Measurements from ENCODE around the gene MYO9B.
"Not testable (repeated sequence)": the region's sequence is repeated elsewhere in the genome, so short reads cannot be mapped to it uniquely, and the experiment has no call there.

The MYO9B gene

GRCh38 chr19:17183858-17184321 is 108.3 kb downstream of the MYO9B start:
- Mint-ChIP-seq H3K36me3 (no peaks in the 10 kb centered on the region), H3K27ac (peak overlapping the region; percentile 98), H3K4me3 (peak overlapping the region; percentile 84), H3K9me3 (no peaks in the 10 kb centered on the region), H3K4me1 (peaks cover 38% of the 10 kb centered on the region)
- DNase-seq (ENCODE audit: low spot score in 2 of 2): no peak
- peak; percentile 74 for ATAC-seq

GRCh38 chr19:17184371-17184841 is 108.8 kb downstream of the MYO9B start:
- H3K9me3 Mint-ChIP-seq: no peaks in the 10 kb centered on the region
- peak overlapping the region; percentile 98 for H3K27ac Mint-ChIP-seq
- peak; percentile 30 to 75 for DNase-seq (ENCODE audit: low spot score in 2 of 2)
- H3K4me3 Mint-ChIP-seq: peak overlapping the region; percentile 84
- H3K4me1 Mint-ChIP-seq: peaks cover 38% of the 10 kb centered on the region
- H3K36me3 Mint-ChIP-seq: no peaks in the 10 kb centered on the region
- ATAC-seq: peak; percentile 90

DNA sequence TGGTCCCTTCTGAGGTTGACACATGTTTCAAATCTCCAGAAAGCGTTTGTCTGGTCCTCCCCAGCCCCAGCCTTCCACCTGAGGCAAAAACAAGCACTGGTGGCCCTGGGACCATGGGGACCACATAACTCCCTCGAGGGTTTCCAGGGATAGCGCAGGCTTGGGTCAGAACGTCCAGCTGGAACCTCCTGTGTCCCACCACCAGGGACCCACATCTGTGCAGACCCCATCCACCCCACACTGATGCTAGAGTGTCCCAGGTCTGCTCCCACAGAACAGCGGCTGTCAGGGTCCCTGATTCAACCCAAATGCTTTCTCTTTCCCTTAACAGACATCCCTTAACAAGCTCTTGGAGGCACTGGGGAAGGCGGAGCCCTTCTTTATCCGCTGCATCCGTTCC is 110.0 kb downstream of the MYO9B start:
- ATAC-seq: no peak
- Mint-ChIP-seq H3K4me3 (no peak overlapping the region), H3K36me3 (no peaks in the 10 kb centered on the region), H3K9me3 (no peaks in the 10 kb centered on the region), H3K27ac (peak overlapping the region; percentile 98), H3K4me1 (peaks cover 38% of the 10 kb centered on the region)
- no peak for DNase-seq (ENCODE audit: low spot score in 2 of 2)

GRCh38 chr19:17191736-17192135 is 116.2 kb downstream of the MYO9B start:
- ATAC-seq, H3K36me3 Mint-ChIP-seq: not testable (repeated sequence)

DNA sequence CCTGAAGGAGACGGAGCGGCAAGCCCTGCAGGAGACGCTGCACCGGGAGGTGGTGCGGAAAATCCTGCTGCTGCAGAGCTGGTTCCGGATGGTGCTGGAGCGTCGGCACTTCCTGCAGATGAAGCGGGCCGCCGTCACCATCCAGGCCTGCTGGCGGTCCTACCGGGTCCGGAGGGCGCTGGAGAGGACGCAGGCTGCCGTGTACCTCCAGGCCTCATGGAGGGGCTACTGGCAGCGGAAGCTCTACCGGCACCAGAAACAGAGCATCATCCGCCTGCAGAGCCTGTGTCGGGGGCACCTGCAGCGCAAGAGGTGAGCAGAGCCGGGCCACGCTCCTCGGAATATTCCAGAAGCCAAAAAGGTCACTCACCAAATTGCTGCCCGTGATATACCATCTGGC is 117.2 kb downstream of the MYO9B start:
- H3K36me3 Mint-ChIP-seq: no peaks in the 10 kb centered on the region
- H3K9me3 Mint-ChIP-seq: no peaks in the 10 kb centered on the region
- H3K4me1 Mint-ChIP-seq: no peaks in the 10 kb centered on the region
- H3K4me3 Mint-ChIP-seq: no peak overlapping the region
- ATAC-seq: no peak
- no peak overlapping the region for H3K27ac Mint-ChIP-seq
- no peak for DNase-seq (ENCODE audit: low spot score in 2 of 2)

More at GRCh38 chr19:17191736-17192135, 116.2 kb downstream of the MYO9B start:
- H3K4me3 Mint-ChIP-seq; H3K4me1 Mint-ChIP-seq; DNase-seq (ENCODE audit: low spot score in 2 of 2); H3K27ac Mint-ChIP-seq; H3K9me3 Mint-ChIP-seq: not testable (repeated sequence)

GRCh38 chr19:17194608-17195007 is 119.0 kb downstream of the MYO9B start:
- H3K27ac Mint-ChIP-seq: no peak overlapping the region
- no peaks in the 10 kb centered on the region for H3K4me1 Mint-ChIP-seq
- no peak for DNase-seq (ENCODE audit: low spot score in 2 of 2)
- no peak overlapping the region for H3K4me3 Mint-ChIP-seq
- no peaks in the 10 kb centered on the region for H3K9me3 Mint-ChIP-seq
- ATAC-seq: no peak
- no peaks in the 10 kb centered on the region for H3K36me3 Mint-ChIP-seq

GRCh38 chr19:17195106-17195505 is 119.5 kb downstream of the MYO9B start:
- DNase-seq (ENCODE audit: low spot score in 2 of 2) (no peak), ATAC-seq (no peak)
- peak overlapping the region; percentile 56 for H3K27ac Mint-ChIP-seq
- no peaks in the 10 kb centered on the region for H3K9me3 Mint-ChIP-seq
- H3K4me1 Mint-ChIP-seq: no peaks in the 10 kb centered on the region
- H3K4me3 Mint-ChIP-seq: no peak overlapping the region
- no peaks in the 10 kb centered on the region for H3K36me3 Mint-ChIP-seq

DNA sequence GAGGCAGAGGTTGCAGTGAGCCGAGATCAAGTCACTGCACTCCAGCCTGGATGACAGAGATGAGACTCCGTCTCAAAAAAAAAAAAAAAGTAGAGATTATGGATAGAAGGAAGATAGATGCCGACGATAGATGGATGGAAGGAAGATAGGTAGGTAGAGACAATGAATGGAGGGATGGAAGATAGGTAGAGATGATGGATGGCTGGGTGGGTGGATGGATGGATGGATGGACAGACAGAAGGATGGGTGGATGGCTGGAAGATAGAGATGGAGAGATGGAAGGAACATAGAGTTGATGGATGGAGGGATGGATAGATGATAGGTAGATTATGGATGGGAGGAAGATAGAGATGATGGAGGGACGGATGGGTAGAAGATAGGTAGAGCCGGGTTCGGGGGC is 121.0 kb downstream of the MYO9B start:
- no peak overlapping the region for H3K4me3 Mint-ChIP-seq
- no peaks in the 10 kb centered on the region for H3K4me1 Mint-ChIP-seq
- ATAC-seq (no peak), DNase-seq (ENCODE audit: low spot score in 2 of 2) (no peak)
- H3K36me3 Mint-ChIP-seq: no peaks in the 10 kb centered on the region
- no peaks in the 10 kb centered on the region for H3K9me3 Mint-ChIP-seq
- H3K27ac Mint-ChIP-seq: peak overlapping the region; percentile 13

- H3K4me1 Mint-ChIP-seq: no peaks in the 10 kb centered on the region
- DNase-seq (ENCODE audit: low spot score in 2 of 2): no peak
- no peaks in the 10 kb centered on the region for H3K9me3 Mint-ChIP-seq
- H3K36me3 Mint-ChIP-seq: no peaks in the 10 kb centered on the region
- no peak overlapping the region for H3K27ac Mint-ChIP-seq
- no peak for ATAC-seq
- H3K4me3 Mint-ChIP-seq: no peak overlapping the region
Measured at GRCh38 chr19:17197666-17198065, 122.1 kb downstream of the MYO9B start.

GRCh38 chr19:17200408-17201079 is 125.0 kb downstream of the MYO9B start:
- no peak for ATAC-seq
- H3K4me3 Mint-ChIP-seq: no peak overlapping the region

GRCh38 chr19:17202249-17202648 is 126.7 kb downstream of the MYO9B start:
- H3K4me3 Mint-ChIP-seq: no peak overlapping the region
- H3K36me3 Mint-ChIP-seq: peaks cover 12% of the 10 kb centered on the region
- DNase-seq (ENCODE audit: low spot score in 2 of 2): no peak
- H3K4me1 Mint-ChIP-seq: no peaks in the 10 kb centered on the region
- peak overlapping the region; percentile 40 for H3K27ac Mint-ChIP-seq
- no peaks in the 10 kb centered on the region for H3K9me3 Mint-ChIP-seq
- ATAC-seq: peak; percentile 64

More at GRCh38 chr19:17200408-17201079, 125.0 kb downstream of the MYO9B start:
- no peaks in the 10 kb centered on the region for H3K9me3 Mint-ChIP-seq
- no peaks in the 10 kb centered on the region for H3K4me1 Mint-ChIP-seq
- no peak for DNase-seq (ENCODE audit: low spot score in 2 of 2)
- no peaks in the 10 kb centered on the region for H3K36me3 Mint-ChIP-seq
- H3K27ac Mint-ChIP-seq: peak overlapping the region; percentile 59

DNA sequence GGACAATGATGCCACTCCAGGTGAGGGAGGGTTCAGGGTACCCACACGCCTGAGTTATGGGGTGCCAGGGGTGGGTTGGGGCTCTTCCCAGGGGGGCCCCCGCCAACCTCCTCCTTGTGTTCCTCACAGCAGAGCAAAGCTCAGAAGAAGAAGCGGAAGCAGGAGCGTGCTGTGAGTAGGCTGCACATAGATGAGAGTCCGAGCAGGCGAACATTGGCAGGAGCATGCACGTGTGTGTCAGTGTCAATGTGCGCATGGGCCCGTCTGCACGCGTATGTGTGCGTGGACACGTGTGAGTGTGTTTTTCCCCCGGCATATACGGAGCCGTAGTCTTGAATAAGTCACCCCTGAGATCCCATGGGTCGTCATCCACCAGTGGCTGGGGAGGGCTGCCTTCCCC is 127.1 kb downstream of the MYO9B start:
- H3K4me3 Mint-ChIP-seq: no peak overlapping the region
- H3K27ac Mint-ChIP-seq: no peak overlapping the region
- peaks cover 17% of the 10 kb centered on the region for H3K36me3 Mint-ChIP-seq
- no peaks in the 10 kb centered on the region for H3K9me3 Mint-ChIP-seq
- ATAC-seq: no peak
- DNase-seq (ENCODE audit: low spot score in 2 of 2): no peak
- H3K4me1 Mint-ChIP-seq: no peaks in the 10 kb centered on the region

DNA sequence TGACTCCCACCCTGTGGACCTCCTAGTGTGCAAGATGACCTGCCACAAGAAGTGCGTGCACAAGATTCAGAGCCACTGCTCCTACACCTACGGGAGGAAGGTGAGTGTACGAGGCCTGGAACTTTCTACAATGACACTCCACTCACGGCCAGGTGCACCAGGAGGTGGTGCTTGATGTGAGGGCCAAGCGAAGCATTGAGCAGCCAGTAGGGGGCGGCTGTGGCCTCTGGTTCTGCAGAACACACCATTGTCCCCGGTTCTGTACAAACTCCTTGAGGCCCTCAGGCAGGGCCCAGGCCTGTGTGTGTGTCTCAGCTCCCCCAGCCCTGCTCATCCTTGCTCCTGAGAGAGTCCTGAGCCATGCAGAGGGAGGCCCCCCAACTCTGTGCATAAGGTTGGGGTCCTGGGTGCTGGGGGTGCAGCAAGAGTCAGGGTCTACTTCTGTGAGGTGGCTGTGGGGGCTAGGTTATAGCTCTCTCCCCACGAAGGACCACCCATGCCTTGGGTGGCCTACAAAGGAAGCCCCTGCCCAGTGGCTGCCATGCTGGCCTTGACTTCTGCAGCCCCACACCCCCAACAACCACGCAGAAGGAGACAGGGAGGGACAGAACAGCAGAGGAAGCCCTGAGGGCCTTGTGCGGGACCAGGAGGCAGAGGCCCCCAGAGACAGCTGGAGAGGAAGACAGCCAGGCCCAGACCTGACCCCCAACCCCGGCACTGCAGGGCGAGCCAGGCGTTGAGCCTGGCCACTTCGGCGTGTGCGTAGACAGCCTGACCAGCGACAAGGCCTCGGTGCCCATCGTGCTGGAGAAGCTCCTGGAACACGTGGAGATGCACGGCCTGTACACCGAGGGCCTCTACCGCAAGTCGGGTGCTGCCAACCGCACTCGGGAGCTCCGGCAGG is 129.9 kb downstream of the MYO9B start:
- Mint-ChIP-seq H3K4me1 (peaks cover 11% of the 10 kb centered on the region), H3K27ac (no peak overlapping the region), H3K9me3 (no peaks in the 10 kb centered on the region), H3K36me3 (peaks cover 43% of the 10 kb centered on the region), H3K4me3 (no peak overlapping the region)
- peak in 1 of 2 donors; percentile 28 for DNase-seq (ENCODE audit: low spot score in 2 of 2)
- peak; percentile 60 for ATAC-seq

- peaks cover 57% of the 10 kb centered on the region for H3K36me3 Mint-ChIP-seq
- no peak overlapping the region for H3K27ac Mint-ChIP-seq
- no peak overlapping the region for H3K4me3 Mint-ChIP-seq
- DNase-seq (ENCODE audit: low spot score in 2 of 2): no peak
- no peaks in the 10 kb centered on the region for H3K9me3 Mint-ChIP-seq
- H3K4me1 Mint-ChIP-seq: peaks cover 11% of the 10 kb centered on the region
- ATAC-seq: no peak
Measured at GRCh38 chr19:17206736-17207581, 131.4 kb downstream of the MYO9B start.

All from stimulated activated effector memory CD8-positive, alpha-beta T cell treated with anti-CD3 and anti-CD28 coated beads, Interleukin-12 subunit alpha, Interleukin-12 subunit beta, amount 100 ng/mL, for 72 hours (primary cell).